Measurements from ENCODE around the gene ZSCAN20.

The ZSCAN20 gene

DNA sequence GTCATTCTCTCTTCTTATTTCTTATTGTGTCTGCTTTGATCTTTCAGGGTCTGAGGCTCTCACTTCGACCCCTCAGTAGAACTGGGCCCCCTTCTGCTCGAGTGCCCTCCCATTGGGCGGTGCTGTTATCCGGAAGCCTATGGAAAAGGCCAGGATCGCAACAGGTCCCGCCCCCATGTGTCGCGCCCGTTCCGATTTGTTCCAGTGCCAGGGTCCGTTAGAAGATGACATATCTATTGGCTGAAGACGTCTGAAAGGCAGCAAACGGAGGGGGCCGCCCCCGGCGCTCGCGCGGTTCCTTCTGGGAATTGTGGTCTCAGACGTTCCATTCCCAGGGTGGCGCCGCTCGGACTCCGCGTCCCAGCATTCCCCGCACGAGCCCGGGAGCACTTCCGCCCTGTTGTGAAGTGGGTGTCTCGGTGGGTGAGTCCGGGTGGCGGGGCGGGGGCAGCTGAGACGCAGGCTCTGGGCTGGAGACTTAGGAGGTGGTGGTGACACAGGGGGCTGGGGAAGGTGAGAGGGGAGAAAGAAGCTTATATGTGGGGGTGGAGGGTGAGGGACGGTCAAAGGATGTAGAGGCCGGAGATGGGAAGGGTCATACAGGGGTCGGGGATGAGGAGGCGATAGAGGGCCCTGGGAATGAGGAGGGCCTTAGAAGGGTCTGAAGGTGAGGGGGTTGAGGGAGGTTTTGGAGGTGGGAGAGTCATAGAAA is at the start of gene ZSCAN20:
TSS of gene ZSCAN20 (plus strand) at position 377 of the 712 bp plus-strand sequence. CDS start 6,644 bp downstream, outside the sequence.
- TF ChIP-seq, protein P1, sequence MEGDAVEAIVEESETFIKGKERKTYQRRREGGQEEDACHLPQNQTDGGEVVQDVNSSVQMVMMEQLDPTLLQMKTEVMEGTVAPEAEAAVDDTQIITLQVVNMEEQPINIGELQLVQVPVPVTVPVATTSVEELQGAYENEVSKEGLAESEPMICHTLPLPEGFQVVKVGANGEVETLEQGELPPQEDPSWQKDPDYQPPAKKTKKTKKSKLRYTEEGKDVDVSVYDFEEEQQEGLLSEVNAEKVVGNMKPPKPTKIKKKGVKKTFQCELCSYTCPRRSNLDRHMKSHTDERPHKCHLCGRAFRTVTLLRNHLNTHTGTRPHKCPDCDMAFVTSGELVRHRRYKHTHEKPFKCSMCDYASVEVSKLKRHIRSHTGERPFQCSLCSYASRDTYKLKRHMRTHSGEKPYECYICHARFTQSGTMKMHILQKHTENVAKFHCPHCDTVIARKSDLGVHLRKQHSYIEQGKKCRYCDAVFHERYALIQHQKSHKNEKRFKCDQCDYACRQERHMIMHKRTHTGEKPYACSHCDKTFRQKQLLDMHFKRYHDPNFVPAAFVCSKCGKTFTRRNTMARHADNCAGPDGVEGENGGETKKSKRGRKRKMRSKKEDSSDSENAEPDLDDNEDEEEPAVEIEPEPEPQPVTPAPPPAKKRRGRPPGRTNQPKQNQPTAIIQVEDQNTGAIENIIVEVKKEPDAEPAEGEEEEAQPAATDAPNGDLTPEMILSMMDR (conservative IDR thresholded peaks at IDR 0.05) = no peak
- no peak for TF ChIP-seq ZFX (IDR thresholded peaks at IDR 0.05)
- H3K27ac ChIP-seq = peak within 1 kb of the TSS; percentile 68

DNA sequence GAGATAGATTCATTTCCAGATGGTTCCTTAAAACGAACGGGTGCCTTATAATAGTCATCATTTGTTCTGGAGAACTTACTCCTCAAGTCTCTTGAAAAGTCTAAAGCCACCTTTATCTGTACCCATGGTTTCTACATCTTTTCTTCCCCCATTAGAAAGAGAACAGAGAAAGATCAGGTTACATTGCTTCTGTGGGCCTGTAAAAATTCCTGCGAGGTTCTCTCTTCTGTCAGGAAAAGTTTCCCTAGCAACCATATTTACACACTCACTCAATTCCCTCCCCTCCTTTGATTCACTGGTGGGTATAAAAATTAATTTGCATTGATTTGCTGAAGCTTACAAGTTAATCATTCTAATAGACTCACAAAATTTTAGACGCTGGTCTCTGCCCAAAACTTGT is 48.2 kb upstream of the ZSCAN20 start:
- TF ChIP-seq ZFX (IDR thresholded peaks at IDR 0.05) = no peak
- TF ChIP-seq, protein P1 (conservative IDR thresholded peaks at IDR 0.05) = no peak
- no peak overlapping the region for H3K27ac ChIP-seq

DNA sequence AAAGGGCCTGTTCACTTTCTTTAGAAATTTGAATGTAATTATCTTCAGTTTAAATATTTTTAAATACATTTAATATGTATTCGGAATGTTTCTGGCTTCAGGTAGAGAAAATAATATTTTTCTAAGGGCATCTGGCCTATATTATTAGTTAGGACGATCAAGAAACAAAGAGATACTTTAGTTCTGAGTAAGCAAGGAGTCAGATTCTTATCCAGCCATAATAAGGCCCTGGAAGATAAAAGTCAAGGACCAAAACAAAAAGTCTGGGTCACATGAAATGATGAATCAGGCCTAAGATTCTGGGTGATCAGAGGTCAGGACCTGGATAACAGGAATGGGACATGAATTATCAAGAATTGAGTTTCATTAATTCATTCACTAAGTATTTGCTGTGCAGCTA is 47.8 kb upstream of the ZSCAN20 start:
- H3K27ac ChIP-seq = no peak overlapping the region

DNA sequence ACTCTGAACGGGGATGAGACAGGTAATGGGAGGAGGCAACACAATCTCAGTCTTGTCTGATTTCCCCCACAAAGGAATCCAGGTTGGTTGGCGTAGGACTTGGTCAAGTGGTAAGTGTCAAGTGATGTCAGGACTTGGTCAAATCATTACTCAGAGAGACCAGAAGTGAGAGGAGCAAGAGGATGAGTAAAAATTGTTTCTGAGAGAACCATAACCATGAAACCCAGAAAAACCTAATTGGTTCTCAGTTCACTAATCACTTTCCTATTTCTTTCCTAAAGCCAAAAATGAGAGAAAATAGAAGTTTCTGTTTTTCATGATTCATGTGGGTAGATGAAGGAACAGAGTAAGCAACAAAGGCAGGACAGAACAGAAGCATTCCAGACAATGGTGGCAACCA is 46.5 kb upstream of the ZSCAN20 start:
- H3K27ac ChIP-seq = no peak overlapping the region
- TF ChIP-seq, protein P1 (conservative IDR thresholded peaks at IDR 0.05) = no peak
- TF ChIP-seq ZFX (IDR thresholded peaks at IDR 0.05) = no peak

More for the DNA sequence above, 47.8 kb upstream of the ZSCAN20 start:
- no peak for TF ChIP-seq ZFX (IDR thresholded peaks at IDR 0.05)
- TF ChIP-seq, protein P1 (conservative IDR thresholded peaks at IDR 0.05) = no peak

DNA sequence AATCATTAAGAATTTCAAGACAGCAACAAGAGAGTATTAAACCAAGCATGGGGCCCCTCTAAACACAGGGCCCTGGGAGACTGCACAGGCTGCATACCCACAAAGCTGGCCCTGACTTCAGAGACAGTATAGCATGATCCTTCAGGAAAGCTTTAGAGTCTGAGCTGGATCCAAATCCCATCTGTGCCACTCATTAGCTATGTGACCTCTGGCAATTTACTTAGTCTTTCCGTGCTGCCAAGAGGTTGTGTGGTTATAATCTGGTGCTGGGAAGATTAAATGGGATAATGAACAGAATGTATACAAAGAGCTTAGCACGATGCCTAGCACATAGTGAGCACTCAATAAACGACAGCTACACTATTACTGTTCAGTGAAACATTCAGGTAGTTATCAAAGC is 45.5 kb upstream of the ZSCAN20 start:
- TF ChIP-seq ZFX (IDR thresholded peaks at IDR 0.05) = no peak
- TF ChIP-seq, protein P1 (conservative IDR thresholded peaks at IDR 0.05) = no peak
- no peak overlapping the region for H3K27ac ChIP-seq

DNA sequence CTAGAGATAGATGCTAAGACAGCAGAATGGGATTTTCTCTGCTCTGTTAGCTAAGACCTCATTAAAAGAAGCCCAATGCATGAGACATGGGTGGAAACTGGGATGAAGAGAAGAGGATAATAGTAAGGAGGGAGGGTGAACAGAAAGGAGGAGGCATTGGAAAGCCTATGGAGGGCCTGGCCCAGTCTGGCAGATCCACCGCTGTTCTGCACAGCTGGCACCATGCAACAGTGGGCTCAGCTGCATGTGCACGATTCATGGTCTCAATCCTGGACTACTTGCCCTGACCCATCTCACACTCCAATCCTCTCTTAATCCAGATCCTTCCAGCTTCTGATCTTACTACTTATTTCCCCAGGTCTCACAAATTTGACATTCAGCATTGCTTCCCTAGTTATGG is 43.8 kb upstream of the ZSCAN20 start:
- TF ChIP-seq, protein P1 (conservative IDR thresholded peaks at IDR 0.05) = no peak
- TF ChIP-seq ZFX (IDR thresholded peaks at IDR 0.05) = no peak
- H3K27ac ChIP-seq = no peak overlapping the region

DNA sequence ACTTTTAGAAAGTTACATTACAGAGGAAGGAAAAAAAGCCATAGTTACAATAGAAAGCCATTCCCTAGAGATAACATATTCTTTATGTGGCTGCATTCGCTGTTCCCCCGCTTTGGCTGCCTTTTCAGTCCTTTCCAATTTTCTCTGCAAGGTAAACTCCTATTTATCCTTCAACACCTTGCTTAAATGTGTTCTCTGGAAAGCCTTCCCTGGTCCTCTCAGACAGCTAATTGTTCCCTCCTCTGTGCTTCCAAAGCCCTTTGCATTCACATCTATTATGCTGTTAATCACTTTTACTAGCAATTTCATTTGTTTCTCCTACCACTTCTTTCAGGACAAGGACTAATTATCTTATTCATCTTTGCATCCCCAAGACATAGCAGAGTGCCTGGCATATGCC is 43.1 kb upstream of the ZSCAN20 start:
- no peak overlapping the region for H3K27ac ChIP-seq
- TF ChIP-seq, protein P1 (conservative IDR thresholded peaks at IDR 0.05) = no peak
- TF ChIP-seq ZFX (IDR thresholded peaks at IDR 0.05) = no peak
